Measurements from ENCODE around the gene INPP5K. TPM values are rescaled to one million over a fixed set of nuclear protein-coding genes. Genes with fewer than 3 reads are reported as not detected.

The INPP5K gene
- total and polyA plus RNA-seq, 2 donors, result 20.6 to 46.7 TPM

Other genes starting within 250 kb of the INPP5K start
- gene BHLHA9, start 246.2 kb downstream of the INPP5K start, total RNA-seq, result not detected
- gene BHLHA9, start 246.2 kb downstream of the INPP5K start, polyA plus RNA-seq, result not detected
- 0.05 TPM for gene TRARG1, start 236.9 kb downstream of the INPP5K start, total RNA-seq
- 1.0 TPM for gene TRARG1, start 236.9 kb downstream of the INPP5K start, polyA plus RNA-seq
- gene YWHAE, start 116.4 kb downstream of the INPP5K start, total RNA-seq, result 160 TPM
- 264 TPM for gene YWHAE, start 116.4 kb downstream of the INPP5K start, polyA plus RNA-seq
- gene CRK, start 60.4 kb downstream of the INPP5K start, total RNA-seq, result 27.9 TPM
- 26.6 TPM for gene CRK, start 60.4 kb downstream of the INPP5K start, polyA plus RNA-seq
- gene MYO1C, start 23.9 kb downstream of the INPP5K start, total RNA-seq, result 20.5 TPM
- gene MYO1C, start 23.9 kb downstream of the INPP5K start, polyA plus RNA-seq, result 24.8 TPM
- 19.0 TPM for gene PITPNA, start 46.2 kb upstream of the INPP5K start, total RNA-seq
- gene PITPNA, start 46.2 kb upstream of the INPP5K start, polyA plus RNA-seq, result 31.2 TPM
- gene SLC43A2, start 112.2 kb upstream of the INPP5K start, total RNA-seq, result 10.5 TPM
- 13.9 TPM for gene SLC43A2, start 112.2 kb upstream of the INPP5K start, polyA plus RNA-seq
- gene SCARF1, start 129.1 kb upstream of the INPP5K start, total RNA-seq, result 4.2 TPM
- gene SCARF1, start 129.1 kb upstream of the INPP5K start, polyA plus RNA-seq, result 5.8 TPM
- gene RILP, start 133.3 kb upstream of the INPP5K start, total RNA-seq, result 5.4 TPM
- gene RILP, start 133.3 kb upstream of the INPP5K start, polyA plus RNA-seq, result 11.7 TPM
- gene PRPF8, start 168.3 kb upstream of the INPP5K start, total RNA-seq, result 106 TPM
- gene PRPF8, start 168.3 kb upstream of the INPP5K start, polyA plus RNA-seq, result 86.2 TPM
- gene TLCD2, start 193.8 kb upstream of the INPP5K start, total RNA-seq, result 0.24 TPM
- 1.5 TPM for gene TLCD2, start 193.8 kb upstream of the INPP5K start, polyA plus RNA-seq
- gene WDR81, start 208.1 kb upstream of the INPP5K start, total RNA-seq, result 12.0 TPM
- gene WDR81, start 208.1 kb upstream of the INPP5K start, polyA plus RNA-seq, result 27.0 TPM
- gene SERPINF2, start 226.3 kb upstream of the INPP5K start, total RNA-seq, result 4.3 TPM
- gene SERPINF2, start 226.3 kb upstream of the INPP5K start, polyA plus RNA-seq, result 31.0 TPM
- gene SERPINF1, start 245.4 kb upstream of the INPP5K start, total RNA-seq, result 188 TPM
- 445 TPM for gene SERPINF1, start 245.4 kb upstream of the INPP5K start, polyA plus RNA-seq

Data from thymus (tissue), 2 donors.